Sigmoid colon (tissue), 7 donors: ENCODE data around the gene GGA1. TPM values are rescaled to one million over a fixed set of nuclear protein-coding genes. Genes with fewer than 3 reads are reported as not detected.

Experiments used
- DNase-seq: peaks from one replicate; pipeline ENCODE4 v3.0.0-alpha.2; 2019
- H3K27ac ChIP-seq, 4 donors: fragments of 200-600 bp; sonication (generic); one replicate each; pipeline ENCODE4 v1.5.1; 2016 to 2019; ENCODE audit warnings: mild to moderate bottlenecking in 1 of 4
- H3K27me3 ChIP-seq, 3 donors: fragments of 200-600 bp; sonication (generic); one replicate each; pipeline ENCODE4 v1.5.1; 2019; ENCODE audit warnings: mild to moderate bottlenecking in 1 of 3
- H3K36me3 ChIP-seq, 4 donors: fragments of 200-600 bp; sonication (generic); one replicate each; pipeline ENCODE4 v1.5.1; 2016 to 2019
- H3K4me1 ChIP-seq, 4 donors: fragments of 200-600 bp; sonication (generic); one replicate each; pipeline ENCODE4 v1.5.1; 2017 to 2019
- H3K4me3 ChIP-seq, 4 donors: fragments of 200-600 bp; sonication (generic); one replicate each; pipeline ENCODE4 v1.5.1; 2017 to 2019; ENCODE audit warnings: mild to moderate bottlenecking in 2 of 4, moderate library complexity in 1 of 4
- H3K9me3 ChIP-seq, 4 donors: fragments of 200-600 bp in 3 of 4; sonication (generic) in 3 of 4; one replicate each; pipeline versions ENCODE4 v1.5.1 to v1.6.1; 2013 to 2019
- EP300 ChIP-seq, 4 donors: sonication (generic); formaldehyde crosslinking; IDR thresholded peaks; one replicate each; pipeline ENCODE4 v1.6.1; 2017; ENCODE audit warnings: antibody characterized with exemption in 4 of 4
- POLR2A ChIP-seq, 2 donors: fragments of 450-650 bp; IDR thresholded peaks; one replicate each; pipeline ENCODE4 v1.6.1; 2016; ENCODE audit warnings: antibody characterized with exemption in 2 of 2, mild to moderate bottlenecking in 2 of 2, moderate library complexity in 2 of 2
- POLR2AphosphoS5 ChIP-seq, 4 donors: sonication (generic); formaldehyde crosslinking; IDR thresholded peaks; one replicate each; pipeline ENCODE4 v1.6.1; 2017; ENCODE audit warnings: antibody characterized with exemption in 4 of 4
- WGBS, 2 donors: extraction: QIAGEN DNeasy Blood & Tissue Kit; methylation state at CpG; one replicate each; pipeline ENCODE4 v1.1.7; 2013; 5-methylcytosine and 5-hydroxymethylcytosine counted together
- intact Hi-C: fragments of 100-400 bp; cut with DNase I; formaldehyde crosslinking; loops from one replicate; pipeline ENCODE4 v1.15.1; 2023
- polyA plus RNA-seq, 3 donors: library from polyadenylated mRNA; stranded (reverse); fragments of 200-250 nt; gene quantifications; one replicate each; pipeline ENCODE4 v1.2.3, GENCODE V29; 2013
- total RNA-seq, 4 donors: library from RNA; depleted of rRNA; stranded (reverse); fragments of >200 nt; gene quantifications; one replicate each; pipeline ENCODE4 v1.1.0, GENCODE V29; 2016
- TF ChIP-seq, protein P1 (sequence below), 4 experiments: fragments of 450-650 bp in 3 of 4; fragments of 200-600 bp in 1 of 4; IDR thresholded peaks; one replicate each; pipeline ENCODE4 v1.5.1; 2016 to 2019; ENCODE audit warnings: antibody characterized with exemption in 4 of 4, mild to moderate bottlenecking in 3 of 4, moderate library complexity in 2 of 4
- donor health status: healthy with polysubstance abuse.
- donor health status: Bipolar disorder and iron deficiency.
- donor health status: healthy.

The GGA1 gene
- total and polyA plus RNA-seq, 7 donors: 25.2 to 77.4 (median 41.3) TPM

GRCh38 chr22:37675930-37676735, 67.5 kb downstream of the GGA1 start:
- 22 to 40% methylated on average over 17 of the region's 17 CpGs for WGBS, 2 donors
- peak; percentile 86 for DNase-seq
- H3K4me3 ChIP-seq: peak overlapping the region; percentile 48 to 67 (median 59)
- peaks cover 0 to 18% (median 6%) of the 10 kb centered on the region in 4 donors for H3K36me3 ChIP-seq
- peaks cover 0 to 66% (median 56%) of the 10 kb centered on the region in 4 donors for H3K4me1 ChIP-seq
- H3K27ac ChIP-seq: peak overlapping the region; percentile 92 to 99 (median 95)
- no peaks in the 10 kb centered on the region for H3K9me3 ChIP-seq
- no peaks in the 10 kb centered on the region for H3K27me3 ChIP-seq
- no peak for TF ChIP-seq POLR2AphosphoS5 (IDR thresholded peaks at IDR 0.05)
- TF ChIP-seq, protein P1, sequence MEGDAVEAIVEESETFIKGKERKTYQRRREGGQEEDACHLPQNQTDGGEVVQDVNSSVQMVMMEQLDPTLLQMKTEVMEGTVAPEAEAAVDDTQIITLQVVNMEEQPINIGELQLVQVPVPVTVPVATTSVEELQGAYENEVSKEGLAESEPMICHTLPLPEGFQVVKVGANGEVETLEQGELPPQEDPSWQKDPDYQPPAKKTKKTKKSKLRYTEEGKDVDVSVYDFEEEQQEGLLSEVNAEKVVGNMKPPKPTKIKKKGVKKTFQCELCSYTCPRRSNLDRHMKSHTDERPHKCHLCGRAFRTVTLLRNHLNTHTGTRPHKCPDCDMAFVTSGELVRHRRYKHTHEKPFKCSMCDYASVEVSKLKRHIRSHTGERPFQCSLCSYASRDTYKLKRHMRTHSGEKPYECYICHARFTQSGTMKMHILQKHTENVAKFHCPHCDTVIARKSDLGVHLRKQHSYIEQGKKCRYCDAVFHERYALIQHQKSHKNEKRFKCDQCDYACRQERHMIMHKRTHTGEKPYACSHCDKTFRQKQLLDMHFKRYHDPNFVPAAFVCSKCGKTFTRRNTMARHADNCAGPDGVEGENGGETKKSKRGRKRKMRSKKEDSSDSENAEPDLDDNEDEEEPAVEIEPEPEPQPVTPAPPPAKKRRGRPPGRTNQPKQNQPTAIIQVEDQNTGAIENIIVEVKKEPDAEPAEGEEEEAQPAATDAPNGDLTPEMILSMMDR (IDR thresholded peaks at IDR 0.05): no peak
- no peak for TF ChIP-seq POLR2A (IDR thresholded peaks at IDR 0.05)
- no peak for TF ChIP-seq EP300 (IDR thresholded peaks at IDR 0.05)
- intact Hi-C loops: loop anchor here (2.0 kb wide), 1 partner anchor 69 kb away; no protein-coding TSS in a partner anchor

GRCh38 chr22:37676736-37677492, 68.3 kb downstream of the GGA1 start:
- Histone ChIP-seq H3K36me3 (peaks cover 0 to 18% (median 6%) of the 10 kb centered on the region in 4 donors), H3K9me3 (no peaks in the 10 kb centered on the region), H3K4me3 (peak overlapping the region; percentile 48 to 67 (median 59)), H3K4me1 (peaks cover 0 to 73% (median 63%) of the 10 kb centered on the region in 4 donors), H3K27ac (peak overlapping the region; percentile 92 to 99 (median 95)), H3K27me3 (no peaks in the 10 kb centered on the region)
- DNase-seq: peak; percentile 96
- 1 to 3% methylated on average over 42 of the region's 42 CpGs for WGBS, 2 donors
- TF ChIP-seq EP300 (IDR thresholded peaks at IDR 0.05) (peak in 2 of 4 donors; percentile 24 to 49), POLR2AphosphoS5 (IDR thresholded peaks at IDR 0.05) (peak; percentile 68 to 88 (median 76)), POLR2A (IDR thresholded peaks at IDR 0.05) (peak; percentile 19 to 37)
- TF ChIP-seq, protein P1 (IDR thresholded peaks at IDR 0.05): no peak
- intact Hi-C loops: loop anchor here (2.0 kb wide), 1 partner anchor 68 kb away; no protein-coding TSS in a partner anchor

DNA sequence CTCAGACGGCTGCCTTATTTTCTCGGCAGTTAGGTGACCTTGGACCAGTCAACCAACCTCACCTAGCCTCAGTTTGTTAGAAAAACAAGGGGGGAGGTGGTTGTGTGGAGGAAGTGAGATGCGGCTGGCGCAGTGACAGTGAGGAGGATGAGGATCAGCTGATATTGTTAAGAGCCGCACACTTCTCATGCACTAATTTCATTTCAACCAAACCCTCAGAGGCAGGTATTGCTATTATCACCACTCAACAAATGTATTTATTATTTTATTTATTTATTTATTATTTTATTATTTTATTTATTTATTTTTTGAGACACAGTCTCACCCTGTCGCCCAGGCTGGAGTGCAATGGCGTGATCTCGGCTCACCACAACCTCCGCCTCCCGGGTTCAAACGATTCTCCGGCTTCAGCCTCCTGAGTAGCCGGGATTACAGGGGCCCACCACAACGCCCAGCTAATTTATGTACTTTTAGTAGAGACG, 68.9 kb downstream of the GGA1 start:
- DNase-seq: no peak
- H3K9me3 ChIP-seq: no peaks in the 10 kb centered on the region
- WGBS, 2 donors: 37 to 49% methylated on average over 15 of the region's 15 CpGs
- H3K36me3 ChIP-seq: peaks cover 0 to 18% (median 6%) of the 10 kb centered on the region in 4 donors
- H3K27ac ChIP-seq: peak overlapping the region; percentile 92 to 99 (median 95)
- TF ChIP-seq, protein P1 (IDR thresholded peaks at IDR 0.05): no peak
- TF ChIP-seq POLR2AphosphoS5 (IDR thresholded peaks at IDR 0.05) (no peak), POLR2A (IDR thresholded peaks at IDR 0.05) (no peak)
- H3K4me3 ChIP-seq: peak overlapping the region; percentile 48 to 67 (median 59)
- H3K27me3 ChIP-seq: no peaks in the 10 kb centered on the region
- H3K4me1 ChIP-seq: peaks cover 0 to 72% (median 62%) of the 10 kb centered on the region in 4 donors
- intact Hi-C loops: loop anchor here (2.0 kb wide), 1 partner anchor 67 kb away; no protein-coding TSS in a partner anchor

DNA sequence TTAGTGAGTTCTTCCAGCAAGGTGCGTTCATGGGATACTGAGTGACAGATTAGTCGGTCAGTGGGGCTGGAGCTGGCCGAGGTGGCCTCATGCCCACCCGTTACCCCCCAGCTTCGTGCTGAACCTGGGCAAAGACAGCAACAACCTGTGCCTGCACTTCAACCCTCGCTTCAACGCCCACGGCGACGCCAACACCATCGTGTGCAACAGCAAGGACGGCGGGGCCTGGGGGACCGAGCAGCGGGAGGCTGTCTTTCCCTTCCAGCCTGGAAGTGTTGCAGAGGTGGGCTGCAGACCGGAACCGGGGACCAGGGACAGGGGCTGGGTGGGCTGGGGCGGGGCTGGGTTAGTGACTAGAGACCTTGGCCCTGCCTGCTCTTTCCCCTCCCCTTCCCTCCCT, 69.7 kb downstream of the GGA1 start:
- intact Hi-C loops: no loop called here
- H3K27ac ChIP-seq: peak overlapping the region; percentile 92 to 99 (median 95)
- DNase-seq: no peak
- WGBS, 2 donors: 74 to 78% methylated on average over 18 of the region's 18 CpGs
- no peaks in the 10 kb centered on the region for H3K27me3 ChIP-seq
- peaks cover 0 to 18% (median 6%) of the 10 kb centered on the region in 4 donors for H3K36me3 ChIP-seq
- peaks cover 0 to 63% (median 55%) of the 10 kb centered on the region in 4 donors for H3K4me1 ChIP-seq
- peak overlapping the region in 1 of 4 donors; percentile 67 for H3K4me3 ChIP-seq
- no peaks in the 10 kb centered on the region for H3K9me3 ChIP-seq
- TF ChIP-seq EP300 (IDR thresholded peaks at IDR 0.05) (no peak), POLR2A (IDR thresholded peaks at IDR 0.05) (no peak), POLR2AphosphoS5 (IDR thresholded peaks at IDR 0.05) (no peak)
- TF ChIP-seq, protein P1 (IDR thresholded peaks at IDR 0.05): no peak
